Lung (tissue), 12 donors: ENCODE data around the gene GLMN. TPM values are rescaled to one million over a fixed set of nuclear protein-coding genes. Genes with fewer than 3 reads are reported as not detected.

Experiments
- ATAC-seq: fragments of 200-7000 bp; cut with Tn5 transposase; one replicate; pipeline ENCODE4 v1.9.1; 2020; ENCODE audit warnings: moderate number of reproducible peaks; ENCODE audit not compliant: insufficient read depth, low FRiP score
- DNase-seq, 3 donors: peaks; one replicate each; pipeline ENCODE4 v3.0.0-alpha.2; 2013 to 2017
- H3K27ac ChIP-seq, 2 donors: one replicate each; pipeline ENCODE4 v1.5.1; 2013; ENCODE audit warnings: mild to moderate bottlenecking in 2 of 2, moderate library complexity in 2 of 2, control low read depth in 1 of 2, inconsistent platforms in 1 of 2, low read depth in 1 of 2, low read length in 1 of 2
- H3K27me3 ChIP-seq, 3 donors: one replicate each; pipeline ENCODE4 v1.5.1; 2013; ENCODE audit warnings: low read length in 2 of 3; ENCODE audit not compliant: control insufficient read depth in 3 of 3, insufficient read depth in 3 of 3
- H3K36me3 ChIP-seq, 4 donors: one replicate each; pipeline ENCODE4 v1.5.1; 2013; ENCODE audit warnings: low read length in 4 of 4, mild to moderate bottlenecking in 1 of 4, moderate library complexity in 1 of 4; ENCODE audit not compliant: control insufficient read depth in 4 of 4, insufficient read depth in 4 of 4
- H3K4me1 ChIP-seq, 5 donors: one replicate each; pipeline ENCODE4 v1.5.1; 2013; ENCODE audit warnings: low read length in 5 of 5, mild to moderate bottlenecking in 2 of 5, moderate library complexity in 1 of 5; ENCODE audit not compliant: control insufficient read depth in 5 of 5, insufficient read depth in 5 of 5
- H3K4me3 ChIP-seq: one replicate; pipeline ENCODE4 v1.5.1; 2013; ENCODE audit warnings: mild to moderate bottlenecking, control low read depth, moderate library complexity
- H3K9ac ChIP-seq, 2 donors: one replicate each; pipeline ENCODE4 v1.5.1; 2013; ENCODE audit warnings: low read length in 2 of 2, control low read depth in 1 of 2; ENCODE audit not compliant: insufficient read depth in 1 of 2
- H3K9me3 ChIP-seq, 4 donors: one replicate each; pipeline ENCODE4 v1.5.1; 2013; ENCODE audit warnings: low read length in 3 of 4, mild to moderate bottlenecking in 1 of 4, moderate library complexity in 1 of 4; ENCODE audit not compliant: control insufficient read depth in 4 of 4, insufficient read depth in 3 of 4
- CTCF ChIP-seq: IDR thresholded peaks from 2 replicates; pipeline ENCODE4 v1.5.1; 2012; ENCODE audit warnings: mild to moderate bottlenecking; ENCODE audit errors: control extremely low read depth, extremely low read depth
- WGBS, 2 donors: extraction: QIAGEN DNeasy Blood & Tissue Kit; methylation state at CpG; one replicate each; pipeline ENCODE4 v1.1.7; 2013; 5-methylcytosine and 5-hydroxymethylcytosine counted together
- polyA plus RNA-seq, 2 donors: library from polyadenylated mRNA; stranded (reverse); fragments of 200-250 nt; gene quantifications; one replicate each; pipeline ENCODE4 v1.2.1, GENCODE V29; 2013
- total RNA-seq, 2 donors: library from RNA; depleted of rRNA in 1 of 2; stranded (reverse); fragments of >200 nt in 1 of 2; gene quantifications; one replicate each; pipeline ENCODE4 v1.2.1, GENCODE V29; 2014 to 2021
- donor health status: control.
- donor health status: control.
- donor health status: Bipolar disorder and iron deficiency.
- donor health status: healthy.
- donor health status: DM: yes; HTN: yes; CAD: no.

The GLMN gene
- total and polyA plus RNA-seq, 4 donors, result 3.9 to 20.6 (median 9.5) TPM

DNA sequence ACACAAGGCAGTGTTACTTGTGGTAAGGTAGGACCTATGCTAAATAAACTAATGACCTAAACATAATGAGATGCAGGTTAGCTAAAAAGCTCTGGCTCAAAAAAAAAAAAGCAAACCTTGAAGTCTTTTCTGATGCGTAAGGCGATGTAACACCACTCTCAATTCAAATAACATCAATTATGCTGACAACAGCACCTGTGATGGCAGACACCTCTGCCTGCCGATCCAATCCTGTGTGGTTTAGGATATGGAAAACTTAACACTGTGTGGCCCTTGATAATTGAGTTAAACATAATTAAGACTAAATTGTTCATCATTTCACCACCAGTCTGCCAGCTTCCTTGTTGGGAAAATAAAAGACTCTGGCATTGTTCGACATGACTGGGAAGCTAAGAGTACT lies 9.2 kb upstream of the GLMN start:
- H3K27me3 ChIP-seq, result no peaks in the 10 kb centered on the region
- 86 to 93% methylated on average over 4 of the region's 4 CpGs for WGBS, 2 donors
- no peaks in the 10 kb centered on the region for H3K4me1 ChIP-seq
- no peak for ATAC-seq
- no peaks in the 10 kb centered on the region for H3K9me3 ChIP-seq
- no peak for DNase-seq
- no peak overlapping the region for H3K9ac ChIP-seq
- H3K36me3 ChIP-seq, result peaks cover 2 to 17% (median 10%) of the 10 kb centered on the region in 4 donors
- no peak overlapping the region for H3K4me3 ChIP-seq
- H3K27ac ChIP-seq, result no peak overlapping the region
- no peak for TF ChIP-seq CTCF

GRCh38 chr1:92306020-92306419 lies 7.2 kb upstream of the GLMN start:
- TF ChIP-seq CTCF, result no peak
- ATAC-seq (no peak), DNase-seq (no peak)
- Histone ChIP-seq H3K9me3 (no peaks in the 10 kb centered on the region), H3K4me1 (peaks cover 0 to under 1% (median 0%) of the 10 kb centered on the region in 5 donors), H3K4me3 (no peak overlapping the region), H3K27ac (no peak overlapping the region), H3K36me3 (peaks cover 0 to 14% (median 6%) of the 10 kb centered on the region in 4 donors), H3K27me3 (no peaks in the 10 kb centered on the region), H3K9ac (no peak overlapping the region)

DNA sequence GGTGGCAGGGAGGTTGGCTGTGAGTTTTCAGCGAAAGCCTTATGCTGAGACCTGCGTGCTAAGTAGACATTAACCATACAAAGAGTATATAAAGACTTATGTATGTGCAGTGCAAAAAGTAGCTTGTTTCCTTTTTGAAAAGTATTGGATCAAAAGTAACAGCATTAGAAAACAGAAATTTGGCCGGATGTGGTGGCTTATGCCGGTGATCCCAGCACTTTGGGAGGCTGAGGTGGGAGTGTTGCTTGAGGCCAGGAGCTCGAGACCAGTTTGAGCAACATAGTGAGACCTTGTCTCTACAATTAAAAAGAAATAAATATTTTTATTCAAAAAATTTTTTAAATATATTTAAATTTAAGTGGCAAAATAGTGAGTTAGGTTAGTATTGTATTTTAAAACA lies 2.2 kb upstream of the GLMN start:
- ATAC-seq, result no peak
- DNase-seq, result no peak
- Histone ChIP-seq H3K27ac (no peak overlapping the region), H3K27me3 (no peaks in the 10 kb centered on the region), H3K36me3 (peaks cover 0 to 12% (median 7%) of the 10 kb centered on the region in 4 donors), H3K4me1 (peaks cover 0 to 20% (median 8%) of the 10 kb centered on the region in 5 donors), H3K9ac (no peak overlapping the region), H3K4me3 (no peak overlapping the region), H3K9me3 (no peaks in the 10 kb centered on the region)
- no peak for TF ChIP-seq CTCF
- WGBS, 2 donors, result 94 to 95% methylated on average over 5 of the region's 5 CpGs
